ENCODE data around the gene TRAPPC14. TPM values are rescaled to one million over a fixed set of nuclear protein-coding genes. Genes with fewer than 3 reads are reported as not detected.
A peak's percentile ranks its signal among the peaks of the same experiment; 100 is the strongest.
"Not testable (repeated sequence)": the region's sequence is repeated elsewhere in the genome, so short reads cannot be mapped to it uniquely, and the experiment has no call there.

TRAPPC14 gene
- total RNA-seq, 1 donor from 2014 or later = 2.6 TPM

DNA sequence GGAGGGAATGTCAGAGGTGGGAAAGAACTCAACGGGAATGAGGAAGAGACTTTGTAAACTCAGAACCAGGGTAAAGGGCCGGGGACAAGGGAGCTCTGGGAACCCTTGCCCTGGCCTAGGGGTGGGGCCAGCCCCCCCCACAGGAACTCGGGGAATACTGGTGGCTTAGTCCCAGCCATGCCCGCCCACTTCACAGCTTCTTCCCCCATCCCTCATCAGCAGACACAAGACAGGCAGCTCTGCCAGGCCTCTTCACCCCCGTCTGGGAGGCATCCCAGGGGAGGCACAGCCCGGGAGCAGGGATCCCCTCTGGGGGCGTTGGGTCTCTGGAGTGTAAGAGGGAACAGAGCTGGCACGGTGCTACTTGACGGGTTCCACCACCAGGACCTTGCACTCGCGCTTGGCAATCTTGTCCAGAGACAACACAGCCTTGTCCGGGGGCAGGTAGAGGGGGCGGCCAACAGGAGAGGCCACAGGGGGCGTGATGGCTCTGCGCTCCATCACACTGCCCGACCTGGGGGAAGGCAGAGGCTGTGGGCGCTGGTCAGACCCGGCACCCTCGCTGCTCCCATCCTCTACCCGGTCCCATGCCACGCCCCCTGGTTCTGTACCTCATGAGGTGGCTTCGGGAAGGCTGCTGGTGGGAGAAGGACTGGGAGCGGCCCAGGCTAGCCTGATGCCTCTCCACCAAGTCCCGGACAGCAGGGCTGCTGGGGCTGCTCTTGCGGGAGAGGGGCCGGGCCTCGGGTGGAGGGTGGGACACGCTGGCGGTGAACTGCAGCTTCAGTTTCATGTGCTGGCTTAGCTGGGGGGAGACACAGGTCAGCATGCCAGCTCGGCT lies 3.7 kb downstream of the TRAPPC14 start:
- Histone ChIP-seq H3K36me3 (ENCODE audit: control insufficient read depth in 3 of 3, insufficient read depth in 3 of 3, low read length in 3 of 3) (peaks cover 30 to 33% (median 32%) of the 10 kb centered on the region in 3 donors), H3K9me3 (ENCODE audit: control insufficient read depth in 3 of 3, low read length in 3 of 3) (no peaks in the 10 kb centered on the region), H3K27me3 (ENCODE audit: control insufficient read depth in 3 of 3, insufficient read depth in 3 of 3, low read length in 3 of 3) (no peaks in the 10 kb centered on the region), H3K4me1 (ENCODE audit: control insufficient read depth in 3 of 3, insufficient read depth in 3 of 3, low read length in 3 of 3) (peaks cover 8 to 19% (median 17%) of the 10 kb centered on the region in 3 donors), H3K27ac (ENCODE audit: low read depth, low read length) (no peak overlapping the region), H3K4me3 (ENCODE audit: low read length in 3 of 3) (no peak overlapping the region), H3K9ac (ENCODE audit: low read depth in 1 of 3, low read length in 3 of 3) (no peak overlapping the region)

DNA sequence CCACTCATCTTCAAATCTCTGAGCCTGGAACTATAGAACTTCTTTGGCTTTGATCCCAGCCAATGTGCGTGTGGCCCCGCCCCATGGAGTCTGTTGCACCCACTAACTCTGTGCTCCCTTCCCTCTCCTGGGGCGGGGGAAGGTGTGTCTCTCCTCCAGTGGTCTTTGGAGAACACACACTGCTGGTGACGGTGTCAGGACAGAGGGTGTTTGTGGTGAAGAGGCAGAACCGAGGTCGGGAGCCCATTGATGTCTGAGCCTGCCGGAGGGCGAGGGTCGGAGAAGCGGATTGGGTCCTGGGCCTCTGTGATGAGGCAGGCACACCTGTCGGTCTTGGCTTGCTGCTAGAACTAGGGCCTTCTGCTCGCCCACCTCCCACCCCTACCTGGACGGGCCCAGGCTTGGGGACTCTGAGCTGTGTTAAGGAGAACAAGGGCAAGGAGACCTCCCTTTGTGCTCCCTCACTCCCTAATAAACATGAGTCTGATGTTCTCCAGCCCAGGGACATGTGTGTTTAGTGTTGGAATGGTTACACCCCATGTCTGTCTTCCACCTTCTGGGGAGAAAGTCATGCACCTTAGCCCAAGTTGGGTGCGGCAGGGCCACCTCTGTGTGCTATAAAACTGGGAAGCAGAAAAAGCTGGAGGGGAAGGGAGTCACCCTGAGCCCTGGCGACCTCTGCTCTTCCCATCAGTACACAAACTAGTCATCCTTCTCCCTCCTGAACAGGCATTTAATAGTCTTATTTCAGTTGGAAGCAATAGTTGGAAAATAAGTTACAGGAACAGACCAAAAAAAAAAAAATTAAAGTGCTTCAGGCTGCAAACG lies 4.6 kb downstream of the TRAPPC14 start:
- H3K9ac ChIP-seq (ENCODE audit: low read depth in 1 of 3, low read length in 3 of 3) = no peak overlapping the region
- peaks cover 14 to 27% (median 21%) of the 10 kb centered on the region in 3 donors for H3K4me1 ChIP-seq (ENCODE audit: control insufficient read depth in 3 of 3, insufficient read depth in 3 of 3, low read length in 3 of 3)
- peaks cover 30 to 33% (median 32%) of the 10 kb centered on the region in 3 donors for H3K36me3 ChIP-seq (ENCODE audit: control insufficient read depth in 3 of 3, insufficient read depth in 3 of 3, low read length in 3 of 3)

DNA sequence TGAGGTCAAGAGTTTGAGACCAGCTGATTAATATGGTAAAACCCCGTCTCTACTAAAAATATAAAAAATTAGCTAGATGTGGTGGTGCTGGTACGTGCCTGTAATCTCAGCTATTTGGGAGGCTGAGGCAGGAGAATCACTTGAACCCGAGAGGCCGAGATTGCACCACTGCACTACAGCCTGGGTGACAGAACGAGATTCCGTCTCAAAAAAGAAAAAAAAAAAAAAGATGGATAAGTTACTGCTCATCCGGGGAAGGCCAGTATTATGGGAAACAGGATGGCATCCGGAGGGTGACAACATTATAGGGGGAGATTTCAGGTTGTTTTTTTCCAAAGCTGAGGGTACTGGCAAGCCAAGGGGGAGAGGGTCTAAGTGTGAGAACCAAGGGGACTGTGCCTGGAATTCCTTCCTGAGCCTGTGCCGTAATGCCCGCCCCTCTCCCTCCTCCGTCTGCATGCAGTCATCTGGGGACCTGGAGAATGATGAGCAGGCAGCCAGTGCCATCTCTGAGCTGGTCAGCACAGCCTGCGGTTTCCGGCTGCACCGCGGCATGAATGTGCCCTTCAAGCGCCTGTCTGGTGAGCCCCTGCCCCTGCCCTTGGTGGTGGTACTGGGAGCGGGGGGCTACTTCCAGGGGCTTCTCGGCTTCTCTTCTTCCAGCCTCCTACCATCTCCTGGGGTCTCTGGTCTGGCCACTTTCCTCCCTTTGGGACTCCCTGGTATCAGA lies 5.4 kb downstream of the TRAPPC14 start:
- no peak overlapping the region for H3K27ac ChIP-seq (ENCODE audit: low read depth, low read length)
- H3K9ac ChIP-seq (ENCODE audit: low read depth in 1 of 3, low read length in 3 of 3) = no peak overlapping the region

More for the DNA sequence above, 4.6 kb downstream of the TRAPPC14 start:
- H3K4me3 ChIP-seq (ENCODE audit: low read length in 3 of 3) = no peak overlapping the region
- no peaks in the 10 kb centered on the region for H3K27me3 ChIP-seq (ENCODE audit: control insufficient read depth in 3 of 3, insufficient read depth in 3 of 3, low read length in 3 of 3)
- no peak overlapping the region for H3K27ac ChIP-seq (ENCODE audit: low read depth, low read length)
- no peaks in the 10 kb centered on the region for H3K9me3 ChIP-seq (ENCODE audit: control insufficient read depth in 3 of 3, low read length in 3 of 3)

DNA sequence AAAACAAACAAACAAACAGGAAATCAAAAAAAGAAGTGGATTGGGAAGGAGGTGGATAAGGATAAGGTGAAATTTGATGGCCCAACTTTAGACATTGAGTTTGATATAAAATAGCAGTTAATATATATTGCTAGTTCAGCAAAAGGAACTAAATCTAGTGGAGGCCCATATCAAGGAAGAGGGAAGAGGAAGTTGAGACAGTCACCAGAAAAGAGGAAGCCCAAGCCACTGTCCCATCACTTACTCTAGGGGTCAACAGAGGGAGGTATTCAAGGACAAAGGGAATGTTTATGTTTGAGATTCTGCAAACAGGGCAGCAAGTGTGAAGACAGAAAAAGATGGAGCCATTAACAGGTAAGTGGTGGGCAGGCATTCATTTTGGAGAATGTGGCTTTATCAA lies 6.1 kb downstream of the TRAPPC14 start:
- Histone ChIP-seq H3K9me3 (ENCODE audit: control insufficient read depth in 3 of 3, low read length in 3 of 3) (no peaks in the 10 kb centered on the region), H3K27ac (ENCODE audit: low read depth, low read length) (no peak overlapping the region), H3K4me3 (ENCODE audit: low read length in 3 of 3) (no peak overlapping the region), H3K27me3 (ENCODE audit: control insufficient read depth in 3 of 3, insufficient read depth in 3 of 3, low read length in 3 of 3) (no peaks in the 10 kb centered on the region), H3K4me1 (ENCODE audit: control insufficient read depth in 3 of 3, insufficient read depth in 3 of 3, low read length in 3 of 3) (peaks cover 13 to 26% (median 15%) of the 10 kb centered on the region in 3 donors), H3K36me3 (ENCODE audit: control insufficient read depth in 3 of 3, insufficient read depth in 3 of 3, low read length in 3 of 3) (peaks cover 30 to 33% (median 32%) of the 10 kb centered on the region in 3 donors), H3K9ac (ENCODE audit: low read depth in 1 of 3, low read length in 3 of 3) (no peak overlapping the region)

More for the DNA sequence above, 5.4 kb downstream of the TRAPPC14 start:
- Histone ChIP-seq H3K9me3 (ENCODE audit: control insufficient read depth in 3 of 3, low read length in 3 of 3) (no peaks in the 10 kb centered on the region), H3K4me1 (ENCODE audit: control insufficient read depth in 3 of 3, insufficient read depth in 3 of 3, low read length in 3 of 3) (peaks cover 16 to 28% (median 20%) of the 10 kb centered on the region in 3 donors), H3K4me3 (ENCODE audit: low read length in 3 of 3) (no peak overlapping the region), H3K36me3 (ENCODE audit: control insufficient read depth in 3 of 3, insufficient read depth in 3 of 3, low read length in 3 of 3) (peaks cover 30 to 33% (median 32%) of the 10 kb centered on the region in 3 donors), H3K27me3 (ENCODE audit: control insufficient read depth in 3 of 3, insufficient read depth in 3 of 3, low read length in 3 of 3) (no peaks in the 10 kb centered on the region)

DNA sequence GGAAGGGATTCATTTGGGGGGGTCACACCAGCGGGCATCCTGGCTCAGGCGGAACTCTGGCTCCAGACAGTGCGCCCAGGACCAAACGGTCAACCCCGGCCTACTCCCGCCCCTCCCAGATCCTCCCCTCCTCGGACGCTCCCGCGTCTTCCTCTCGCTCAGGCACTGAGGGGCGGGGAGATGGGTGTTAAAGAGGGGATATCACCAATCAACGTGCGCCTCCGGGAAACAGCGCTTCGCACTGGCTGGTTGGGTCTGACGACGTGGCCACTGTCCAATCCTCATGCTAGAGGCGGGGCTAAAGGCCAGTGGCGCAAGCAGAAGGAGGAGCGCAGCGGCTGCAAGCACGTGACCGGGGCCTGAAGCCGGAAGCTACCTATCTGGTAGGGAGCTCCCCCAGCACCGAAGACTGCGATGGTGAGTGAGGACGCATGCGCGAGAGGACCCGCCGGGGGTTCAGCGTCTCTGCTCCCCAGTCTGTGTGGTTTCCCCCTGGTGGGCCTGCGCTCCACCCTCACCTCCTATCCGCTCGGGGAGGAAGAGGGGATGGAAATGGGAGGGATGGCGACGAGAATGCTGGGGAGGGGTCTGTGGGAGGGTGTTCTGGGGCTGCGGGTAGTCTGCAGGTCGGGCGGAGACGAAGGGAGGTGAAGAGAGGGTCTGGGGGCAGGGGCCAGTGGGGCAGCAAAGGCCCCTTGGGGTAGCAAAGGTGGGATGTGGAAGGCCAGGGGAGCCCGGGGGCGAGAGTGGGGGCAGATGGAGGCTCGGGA lies 9.8 kb downstream of the TRAPPC14 start, which contains the start of gene LAMTOR4:
LAMTOR4 (plus strand) TSS at position 360 of the 770 bp plus-strand sequence; CDS start at position 415, 55 bp downstream.
- peak within 1 kb of the TSS; percentile 98 to 100 (median 99) for H3K4me3 ChIP-seq (ENCODE audit: low read length in 3 of 3)
- peak within 1 kb of the TSS; percentile 81 for H3K27ac ChIP-seq (ENCODE audit: low read depth, low read length)
- H3K36me3 ChIP-seq (ENCODE audit: control insufficient read depth in 3 of 3, insufficient read depth in 3 of 3, low read length in 3 of 3) = peaks cover 8 to 9% (median 8%) of the 10 kb centered on the region in 3 donors
- H3K9me3 ChIP-seq (ENCODE audit: control insufficient read depth in 3 of 3, low read length in 3 of 3) = no peaks in the 10 kb centered on the region
- peaks cover 10 to 18% (median 10%) of the 10 kb centered on the region in 3 donors for H3K4me1 ChIP-seq (ENCODE audit: control insufficient read depth in 3 of 3, insufficient read depth in 3 of 3, low read length in 3 of 3)
- H3K27me3 ChIP-seq (ENCODE audit: control insufficient read depth in 3 of 3, insufficient read depth in 3 of 3, low read length in 3 of 3) = no peaks in the 10 kb centered on the region
- H3K9ac ChIP-seq (ENCODE audit: low read depth in 1 of 3, low read length in 3 of 3) = peak within 1 kb of the TSS; percentile 91 to 98 (median 97)

DNA sequence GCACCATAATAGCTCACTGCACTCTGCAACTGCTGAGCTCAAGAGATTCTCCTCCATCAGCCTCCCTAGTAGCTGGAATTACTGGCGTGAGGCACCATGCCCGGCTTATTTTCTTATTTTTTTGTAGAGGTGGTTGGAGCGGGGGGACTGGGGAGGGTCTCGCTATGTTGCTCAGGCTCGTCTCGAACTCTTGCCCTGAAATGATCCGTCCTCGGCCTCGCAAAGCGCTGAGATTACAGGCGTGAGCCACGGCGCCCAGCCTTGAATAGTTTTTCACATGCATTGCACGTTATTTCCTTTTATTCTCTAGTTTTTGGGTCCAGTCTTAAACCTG lies 10.3 kb downstream of the TRAPPC14 start:
- H3K4me1 ChIP-seq (ENCODE audit: control insufficient read depth in 3 of 3, insufficient read depth in 3 of 3, low read length in 3 of 3) = peaks cover 10 to 18% (median 10%) of the 10 kb centered on the region in 3 donors
- H3K27me3 ChIP-seq (ENCODE audit: control insufficient read depth in 3 of 3, insufficient read depth in 3 of 3, low read length in 3 of 3) = no peaks in the 10 kb centered on the region
- peak overlapping the region; percentile 86 to 100 (median 98) for H3K4me3 ChIP-seq (ENCODE audit: low read length in 3 of 3)
- no peaks in the 10 kb centered on the region for H3K9me3 ChIP-seq (ENCODE audit: control insufficient read depth in 3 of 3, low read length in 3 of 3)
- peak overlapping the region; percentile 62 for H3K27ac ChIP-seq (ENCODE audit: low read depth, low read length)
- H3K36me3 ChIP-seq (ENCODE audit: control insufficient read depth in 3 of 3, insufficient read depth in 3 of 3, low read length in 3 of 3) = peaks cover 3 to 6% (median 3%) of the 10 kb centered on the region in 3 donors
- H3K9ac ChIP-seq (ENCODE audit: low read depth in 1 of 3, low read length in 3 of 3) = peak overlapping the region; percentile 70 to 98 (median 83)

DNA sequence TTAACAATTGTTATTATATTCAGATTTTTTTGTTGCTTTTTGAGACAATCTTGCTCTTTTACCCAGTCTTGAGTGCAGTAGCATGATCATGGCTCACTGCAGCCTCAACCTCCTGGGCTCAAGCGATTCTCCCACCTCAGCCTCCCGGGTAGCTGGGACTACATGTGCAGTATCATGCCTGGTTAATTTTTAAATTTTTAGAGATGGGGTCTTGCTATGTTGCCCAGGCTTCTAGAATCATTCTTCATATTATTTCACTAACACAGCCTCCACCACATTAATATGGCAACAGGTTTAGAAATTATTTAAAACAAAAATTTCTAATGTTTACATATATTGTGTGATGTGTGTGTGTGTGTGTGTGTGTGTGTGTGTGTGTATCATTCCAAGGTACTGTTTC lies 11.2 kb downstream of the TRAPPC14 start:
- Histone ChIP-seq H3K9me3 (ENCODE audit: control insufficient read depth in 3 of 3, low read length in 3 of 3) (no peaks in the 10 kb centered on the region), H3K4me1 (ENCODE audit: control insufficient read depth in 3 of 3, insufficient read depth in 3 of 3, low read length in 3 of 3) (peaks cover 10 to 18% (median 10%) of the 10 kb centered on the region in 3 donors), H3K27ac (ENCODE audit: low read depth, low read length) (no peak overlapping the region), H3K27me3 (ENCODE audit: control insufficient read depth in 3 of 3, insufficient read depth in 3 of 3, low read length in 3 of 3) (peaks cover 0 to 2% (median 0%) of the 10 kb centered on the region in 3 donors), H3K36me3 (ENCODE audit: control insufficient read depth in 3 of 3, insufficient read depth in 3 of 3, low read length in 3 of 3) (peaks cover 0 to 2% (median 2%) of the 10 kb centered on the region in 3 donors), H3K9ac (ENCODE audit: low read depth in 1 of 3, low read length in 3 of 3) (no peak overlapping the region), H3K4me3 (ENCODE audit: low read length in 3 of 3) (no peak overlapping the region)

DNA sequence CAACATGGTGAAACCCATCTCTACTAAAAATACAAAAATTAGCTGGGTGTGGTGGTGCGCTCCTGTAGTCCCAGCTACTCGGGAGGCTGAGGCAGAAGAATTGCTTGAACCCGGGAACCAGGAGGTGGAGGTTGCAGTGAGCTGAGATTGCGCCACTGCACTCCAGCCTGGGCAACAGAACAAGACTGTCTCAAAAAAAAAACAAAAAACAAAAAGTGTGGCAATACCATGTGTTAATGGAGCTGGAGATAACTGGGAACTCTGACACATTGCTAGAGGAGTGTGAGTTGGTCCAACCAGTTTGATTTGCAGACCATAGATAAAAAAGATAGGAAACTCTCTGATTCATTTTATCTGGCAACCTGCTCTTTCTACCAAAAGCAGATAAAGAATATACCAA lies 12.2 kb downstream of the TRAPPC14 start:
- not testable (repeated sequence) for H3K4me3 ChIP-seq (ENCODE audit: low read length in 3 of 3); H3K9ac ChIP-seq (ENCODE audit: low read depth in 1 of 3, low read length in 3 of 3); H3K36me3 ChIP-seq (ENCODE audit: control insufficient read depth in 3 of 3, insufficient read depth in 3 of 3, low read length in 3 of 3); H3K27ac ChIP-seq (ENCODE audit: low read depth, low read length); H3K27me3 ChIP-seq (ENCODE audit: control insufficient read depth in 3 of 3, insufficient read depth in 3 of 3, low read length in 3 of 3); H3K9me3 ChIP-seq (ENCODE audit: control insufficient read depth in 3 of 3, low read length in 3 of 3)
- peaks cover 10 to 18% (median 10%) of the 10 kb centered on the region in 3 donors for H3K4me1 ChIP-seq (ENCODE audit: control insufficient read depth in 3 of 3, insufficient read depth in 3 of 3, low read length in 3 of 3)

DNA sequence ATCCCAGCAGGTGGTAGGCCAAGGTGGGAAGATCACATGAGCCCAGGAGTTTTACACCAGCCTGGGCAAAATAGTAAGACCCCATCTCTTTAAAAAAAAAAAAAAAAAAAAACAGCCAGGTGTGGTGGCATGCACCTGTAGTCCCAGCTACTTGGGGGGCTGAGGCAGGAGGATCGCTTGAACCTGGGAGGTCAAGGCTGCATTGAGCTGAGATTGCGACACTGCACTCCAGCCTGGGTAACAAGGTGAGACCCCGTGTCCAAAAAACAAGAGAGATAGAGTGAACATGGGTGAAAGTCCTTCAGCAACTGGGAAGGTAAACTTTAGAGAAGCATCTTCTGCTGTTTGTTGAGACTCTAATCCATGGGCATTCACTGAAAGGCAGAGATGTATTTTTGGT lies 16.1 kb downstream of the TRAPPC14 start:
- H3K9ac ChIP-seq (ENCODE audit: low read depth in 1 of 3, low read length in 3 of 3) = no peak overlapping the region
- H3K27me3 ChIP-seq (ENCODE audit: control insufficient read depth in 3 of 3, insufficient read depth in 3 of 3, low read length in 3 of 3) = peaks cover 9 to 23% (median 10%) of the 10 kb centered on the region in 3 donors
- H3K9me3 ChIP-seq (ENCODE audit: control insufficient read depth in 3 of 3, low read length in 3 of 3) = no peaks in the 10 kb centered on the region
- no peaks in the 10 kb centered on the region for H3K4me1 ChIP-seq (ENCODE audit: control insufficient read depth in 3 of 3, insufficient read depth in 3 of 3, low read length in 3 of 3)
- no peak overlapping the region for H3K27ac ChIP-seq (ENCODE audit: low read depth, low read length)
- H3K4me3 ChIP-seq (ENCODE audit: low read length in 3 of 3) = no peak overlapping the region
- no peaks in the 10 kb centered on the region for H3K36me3 ChIP-seq (ENCODE audit: control insufficient read depth in 3 of 3, insufficient read depth in 3 of 3, low read length in 3 of 3)

All from skeletal muscle tissue (tissue), 4 donors.